B cell (primary cell): ENCODE results near the gene SORD.
A peak's percentile ranks its signal among the peaks of the same experiment; 100 is the strongest.

Experiments
- CTCF ChIP-seq: fragments of 200-600 bp; IDR thresholded peaks from one replicate; pipeline ENCODE4 v1.8.0; 2022; ENCODE audit warnings: antibody characterized with exemption, mild to moderate bottlenecking
- EZH2 ChIP-seq: IDR thresholded peaks from 2 replicates; pipeline ENCODE4 v1.6.1; 2012; ENCODE audit warnings: borderline replicate concordance, low read depth, mild to moderate bottlenecking, moderate library complexity, low read length; ENCODE audit not compliant: insufficient read depth, poor library complexity, severe bottlenecking

- peak; percentile 32 for TF ChIP-seq EZH2
- TF ChIP-seq CTCF, result no peak
These were observed 94.5 kb downstream of the SORD start for GRCh38 chr15:45117308-45118130.
